Activated B cell treated with CpG ODN at 0.5 μM for 24 hours (primary cell): ENCODE measurements around the gene SUPT20H. TPM values are rescaled to one million over a fixed set of nuclear protein-coding genes. Genes with fewer than 3 reads are reported as not detected.
"Not testable (repeated sequence)": the region's sequence is repeated elsewhere in the genome, so short reads cannot be mapped to it uniquely, and the experiment has no call there.

Source experiments
- ATAC-seq: fragments of 200-7000 bp; cut with Tn5 transposase; one replicate; pipeline ENCODE4 v1.10.0; 2021; ENCODE audit warnings: low read depth, mild to moderate bottlenecking, moderate library complexity
- CTCF ChIA-PET: fragments of 350-600 bp; sonication (Branson Sonifier 250); formaldehyde crosslinking; loops from one replicate; lab custom pipeline; 2021; ENCODE audit warnings: antibody characterized with exemption; lab: Charles Lee
- POLR2A ChIA-PET: fragments of 350-600 bp; sonication (Branson Sonifier 250); formaldehyde crosslinking; loops from one replicate; lab custom pipeline; 2021; ENCODE audit warnings: antibody characterized with exemption; lab: Charles Lee
- DNase-seq: peaks from one replicate; pipeline ENCODE4 v3.0.0; 2022
- H3K27ac Mint-ChIP-seq: one replicate; pipeline ENCODE4 v1.8.0; 2020; ENCODE audit warnings: mixed read lengths
- H3K27me3 Mint-ChIP-seq: one replicate; pipeline ENCODE4 v1.8.0; 2021; ENCODE audit warnings: mixed read lengths
- H3K36me3 Mint-ChIP-seq: one replicate; pipeline ENCODE4 v1.8.0; 2021; ENCODE audit warnings: low read depth, mixed read lengths
- H3K4me1 Mint-ChIP-seq: one replicate; pipeline ENCODE4 v1.8.0; 2021; ENCODE audit warnings: mixed read lengths
- H3K4me3 Mint-ChIP-seq: one replicate; pipeline ENCODE4 v1.8.0; 2020; ENCODE audit warnings: mild to moderate bottlenecking, mixed read lengths
- H3K9me3 Mint-ChIP-seq: one replicate; pipeline ENCODE4 v1.8.0; 2020; ENCODE audit warnings: mixed read lengths
- CTCF ChIP-seq: fragments of 200-600 bp; IDR thresholded peaks from one replicate; pipeline ENCODE4 v1.8.0; 2022; ENCODE audit warnings: antibody characterized with exemption, mild to moderate bottlenecking
- intact Hi-C: fragments of 100-400 bp; cut with micrococcal nuclease; formaldehyde crosslinking; loops from one replicate; pipeline ENCODE4 v1.15.1; 2024
- total RNA-seq: library from RNA; stranded (reverse); gene quantifications from 2 replicates; pipeline ENCODE4 v1.2.3, GENCODE V29; 2022

SUPT20H gene
- total RNA-seq, 1 donor from 2014 or later: 66.6 TPM

DNA sequence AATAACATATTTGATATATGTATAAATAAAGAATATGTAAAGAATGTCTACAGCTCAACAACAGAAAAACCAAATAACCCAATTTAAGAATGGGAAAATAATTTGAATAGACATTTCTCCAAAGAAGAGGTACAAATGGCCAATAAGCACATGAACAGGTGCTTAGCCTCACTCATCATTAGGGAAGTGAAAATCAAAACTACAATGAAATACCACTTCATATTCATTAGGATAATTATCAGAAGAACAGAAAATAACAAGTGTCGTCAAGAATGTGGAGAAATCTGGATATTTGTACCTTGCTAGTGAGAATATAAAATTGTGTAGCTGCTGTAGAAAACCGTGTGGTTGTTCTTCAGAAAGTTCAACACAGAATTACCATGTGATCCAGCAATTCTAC lies 8.4 kb upstream of the SUPT20H start:
- POLR2A ChIA-PET: no interaction called here
- no peak for TF ChIP-seq CTCF
- CTCF ChIA-PET: no interaction called here

GRCh38 chr13:37065890-37066526 lies 6.5 kb upstream of the SUPT20H start:
- ATAC-seq (no peak), DNase-seq (no peak)
- ChIA-PET CTCF (no interaction called here), POLR2A (interaction anchor here (0.6 kb wide), 1 partner anchor 196 kb away, joined by 3 read pairs; no protein-coding TSS in a partner anchor)
- TF ChIP-seq CTCF: no peak
- no peaks in the 10 kb centered on the region for H3K9me3 Mint-ChIP-seq
- peaks cover 4% of the 10 kb centered on the region for H3K27me3 Mint-ChIP-seq
- H3K27ac Mint-ChIP-seq: no peak overlapping the region
- intact Hi-C loops: no loop called here
- no peak overlapping the region for H3K4me3 Mint-ChIP-seq
- peaks cover 3% of the 10 kb centered on the region for H3K4me1 Mint-ChIP-seq
- no peaks in the 10 kb centered on the region for H3K36me3 Mint-ChIP-seq

More for the DNA sequence above, 8.4 kb upstream of the SUPT20H start:
- Mint-ChIP-seq H3K4me1 (peaks cover 3% of the 10 kb centered on the region), H3K27ac (no peak overlapping the region), H3K27me3 (peaks cover 4% of the 10 kb centered on the region), H3K9me3 (no peaks in the 10 kb centered on the region), H3K36me3 (no peaks in the 10 kb centered on the region), H3K4me3 (no peak overlapping the region)
- ATAC-seq (no peak), DNase-seq (no peak)
- intact Hi-C loops: loop anchor here (2.0 kb wide), 1 partner anchor 647 kb away; no protein-coding TSS in a partner anchor

- no peaks in the 10 kb centered on the region for H3K9me3 Mint-ChIP-seq
- no peak for TF ChIP-seq CTCF
- H3K36me3 Mint-ChIP-seq: peaks cover 13% of the 10 kb centered on the region
- ChIA-PET CTCF (no interaction called here), POLR2A (interaction anchor here (1.0 to 2.4 kb wide), 3 partner anchors 60 to 1978 kb away, joined by 3 to 25 read pairs (median 4); partner anchors contain the start of genes ALG5, EXOSC8, NHLRC3 and PROSER1)
- DNase-seq (no peak), ATAC-seq (peak; percentile 9)
- H3K4me3 Mint-ChIP-seq: peak overlapping the region; percentile 96
- H3K27me3 Mint-ChIP-seq: no peaks in the 10 kb centered on the region
- peak overlapping the region; percentile 97 for H3K27ac Mint-ChIP-seq
- peaks cover 27% of the 10 kb centered on the region for H3K4me1 Mint-ChIP-seq
- intact Hi-C loops: loop anchor here (1.0 to 5.0 kb wide), 6 partner anchors 60 to 1978 kb away; partner anchors contain the start of genes EXOSC8, NHLRC3, PROSER1 and RFXAP
Measured at GRCh38 chr13:37059848-37060192, 332 bp upstream of the SUPT20H start.

GRCh38 chr13:37056228-37056627 lies 3.3 kb downstream of the SUPT20H start:
- peaks cover 32% of the 10 kb centered on the region for H3K36me3 Mint-ChIP-seq
- intact Hi-C loops, H3K27me3 Mint-ChIP-seq, H3K4me3 Mint-ChIP-seq, H3K27ac Mint-ChIP-seq, CTCF ChIA-PET, ATAC-seq, DNase-seq, H3K9me3 Mint-ChIP-seq: not testable (repeated sequence)
- peaks cover 44% of the 10 kb centered on the region for H3K4me1 Mint-ChIP-seq
- POLR2A ChIA-PET: interaction anchor here (1.3 kb wide), 1 partner anchor 56 kb away, joined by 6 read pairs; no protein-coding TSS in a partner anchor

- POLR2A ChIA-PET, intact Hi-C loops, H3K27me3 Mint-ChIP-seq, DNase-seq, ATAC-seq, H3K9me3 Mint-ChIP-seq, H3K27ac Mint-ChIP-seq, H3K4me3 Mint-ChIP-seq, CTCF ChIA-PET: not testable (repeated sequence)
- H3K4me1 Mint-ChIP-seq: peaks cover 23% of the 10 kb centered on the region
- H3K36me3 Mint-ChIP-seq: peaks cover 31% of the 10 kb centered on the region
Measured at GRCh38 chr13:37053111-37053510, 6.4 kb downstream of the SUPT20H start.

DNA sequence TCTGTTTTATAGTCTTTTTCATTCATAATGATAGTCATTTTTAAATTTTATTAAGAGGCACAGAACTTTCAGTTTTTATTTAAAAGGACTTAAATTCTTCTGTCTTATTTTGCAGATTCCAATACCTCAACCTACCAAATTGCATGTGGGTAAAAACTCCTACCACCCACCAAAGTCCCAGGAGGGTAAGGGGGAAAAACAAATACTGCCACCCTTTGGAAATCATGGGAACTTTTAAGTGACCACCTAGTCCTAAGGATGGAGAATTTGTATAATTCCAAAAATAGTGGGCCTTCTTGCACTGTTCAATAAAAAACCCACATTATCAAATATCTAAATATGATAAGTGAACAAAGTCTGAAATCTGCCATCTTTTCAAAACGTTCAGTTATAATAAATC lies 9.7 kb downstream of the SUPT20H start:
- Mint-ChIP-seq H3K27me3 (no peaks in the 10 kb centered on the region), H3K9me3 (peaks cover 3% of the 10 kb centered on the region), H3K4me1 (peaks cover 18% of the 10 kb centered on the region), H3K36me3 (peaks cover 47% of the 10 kb centered on the region), H3K27ac (no peak overlapping the region), H3K4me3 (no peak overlapping the region)
- ATAC-seq (no peak), DNase-seq (no peak)
- POLR2A ChIA-PET: no interaction called here
- intact Hi-C loops: no loop called here
- TF ChIP-seq CTCF: no peak
- CTCF ChIA-PET: no interaction called here
